ENCODE measurements around the gene USP43.
"Not testable (repeated sequence)": the region's sequence is repeated elsewhere in the genome, so short reads cannot be mapped to it uniquely, and the experiment has no call there.

USP43 gene

GRCh38 chr17:9658593-9659211 lies 13.4 kb downstream of the USP43 start:
- in situ Hi-C loops (cut with HindIII; ENCODE audit: low sequenced_read_pairs), result no loop called here

- in situ Hi-C loops (cut with HindIII; ENCODE audit: low sequenced_read_pairs), result no loop called here
These were observed 15.7 kb downstream of the USP43 start for GRCh38 chr17:9661027-9661426.

- in situ Hi-C loops (cut with HindIII; ENCODE audit: low sequenced_read_pairs), result not testable (repeated sequence)
These were observed 18.2 kb downstream of the USP43 start for GRCh38 chr17:9663511-9663910.

GRCh38 chr17:9666461-9667050 lies 21.2 kb downstream of the USP43 start:
- in situ Hi-C loops (cut with HindIII; ENCODE audit: low sequenced_read_pairs), result no loop called here

- in situ Hi-C loops (cut with HindIII; ENCODE audit: low sequenced_read_pairs), result no loop called here
These were observed 23.2 kb downstream of the USP43 start for GRCh38 chr17:9668517-9668916.

GRCh38 chr17:9669551-9670008 lies 24.3 kb downstream of the USP43 start:
- in situ Hi-C loops (cut with HindIII; ENCODE audit: low sequenced_read_pairs), result no loop called here

GRCh38 chr17:9670596-9670995 lies 25.3 kb downstream of the USP43 start:
- in situ Hi-C loops (cut with HindIII; ENCODE audit: low sequenced_read_pairs), result no loop called here

GRCh38 chr17:9671559-9671958 lies 26.2 kb downstream of the USP43 start:
- in situ Hi-C loops (cut with HindIII; ENCODE audit: low sequenced_read_pairs), result no loop called here

GRCh38 chr17:9672266-9672665 lies 26.9 kb downstream of the USP43 start:
- in situ Hi-C loops (cut with HindIII; ENCODE audit: low sequenced_read_pairs), result no loop called here

- in situ Hi-C loops (cut with HindIII; ENCODE audit: low sequenced_read_pairs), result no loop called here
These were observed 27.4 kb downstream of the USP43 start for GRCh38 chr17:9672691-9673090.

- in situ Hi-C loops (cut with HindIII; ENCODE audit: low sequenced_read_pairs), result no loop called here
These were observed 30.8 kb downstream of the USP43 start for GRCh38 chr17:9676084-9676483.

- in situ Hi-C loops (cut with HindIII; ENCODE audit: low sequenced_read_pairs), result no loop called here
These were observed 31.5 kb downstream of the USP43 start for GRCh38 chr17:9676820-9677310.

- in situ Hi-C loops (cut with HindIII; ENCODE audit: low sequenced_read_pairs), result no loop called here
These were observed 32.1 kb downstream of the USP43 start for GRCh38 chr17:9677411-9677810.

GRCh38 chr17:9677896-9678295 lies 32.6 kb downstream of the USP43 start:
- in situ Hi-C loops (cut with HindIII; ENCODE audit: low sequenced_read_pairs), result no loop called here

- in situ Hi-C loops (cut with HindIII; ENCODE audit: low sequenced_read_pairs), result no loop called here
These were observed 39.8 kb downstream of the USP43 start for GRCh38 chr17:9684955-9685621.

GRCh38 chr17:9693755-9694154 lies 48.4 kb downstream of the USP43 start:
- in situ Hi-C loops (cut with HindIII; ENCODE audit: low sequenced_read_pairs), result no loop called here

- in situ Hi-C loops (cut with HindIII; ENCODE audit: low sequenced_read_pairs), result no loop called here
These were observed 51.1 kb downstream of the USP43 start for GRCh38 chr17:9696279-9697044.

GRCh38 chr17:9700136-9700535 lies 54.8 kb downstream of the USP43 start:
- in situ Hi-C loops (cut with HindIII; ENCODE audit: low sequenced_read_pairs), result no loop called here

GRCh38 chr17:9700754-9701476 lies 55.6 kb downstream of the USP43 start:
- in situ Hi-C loops (cut with HindIII; ENCODE audit: low sequenced_read_pairs), result no loop called here

- in situ Hi-C loops (cut with HindIII; ENCODE audit: low sequenced_read_pairs), result no loop called here
These were observed 57.2 kb downstream of the USP43 start for GRCh38 chr17:9702482-9702881.
